IMR-90 (cell line): ENCODE results near the gene TIMM29. TPM values are rescaled to one million over a fixed set of nuclear protein-coding genes. Genes with fewer than 3 reads are reported as not detected.

ENCODE experiments used
- ATAC-seq: fragments of 200-7000 bp; cut with Tn5 transposase; 2 replicates; pipeline ENCODE4 v1.9.1; 2020; ENCODE audit warnings: low read depth, mild to moderate bottlenecking, moderate library complexity
- BruUV-seq: library from RNA; stranded (reverse); fragments of 400-500 nt; replicated peaks from 2 replicates; lab custom pipeline; 2021; lab: Mats Ljungman, UMichigan
- CTCF ChIA-PET: fragments of 300-600 bp; formaldehyde crosslinking; extraction: SDS; loops from one replicate; lab custom pipeline; 2021; ENCODE audit warnings: antibody characterized with exemption; lab: Yijun Ruan, JAX
- POLR2A ChIA-PET: fragments of 300-600 bp; sonication (Branson Sonifier 250); formaldehyde crosslinking; loops from one replicate; lab custom pipeline; 2022; ENCODE audit warnings: antibody characterized with exemption; ENCODE audit not compliant: unreplicated experiment; lab: Charles Lee
- DNase-seq: peaks from one replicate; pipeline ENCODE4 v3.0.0; 2013
- H2AFZ ChIP-seq: replicated peaks from 2 replicates; pipeline ENCODE3; 2013; ENCODE audit warnings: low read length, mild to moderate bottlenecking; ENCODE audit not compliant: poor library complexity
- H2AK5ac ChIP-seq: 2 replicates; pipeline ENCODE4 v1.6.1; 2013; ENCODE audit warnings: low read depth, low read length, inconsistent platforms
- H2AK9ac ChIP-seq: replicated peaks from 2 replicates; pipeline ENCODE3; 2013; ENCODE audit warnings: mild to moderate bottlenecking, low read depth, low read length, moderate library complexity; ENCODE audit not compliant: poor library complexity
- H2BK120ac ChIP-seq: 2 replicates; pipeline ENCODE4 v1.6.1; 2013; ENCODE audit warnings: low read depth, low read length, inconsistent platforms
- H2BK15ac ChIP-seq: 3 replicates; pipeline ENCODE4 v1.6.1; 2013; ENCODE audit warnings: low read depth, low read length, inconsistent platforms
- H2BK20ac ChIP-seq: 2 replicates; pipeline ENCODE4 v1.6.1; 2013; ENCODE audit warnings: low read depth, mild to moderate bottlenecking, inconsistent platforms, low read length, moderate library complexity
- H2BK5ac ChIP-seq: 2 replicates; pipeline ENCODE4 v1.6.1; 2013; ENCODE audit warnings: mild to moderate bottlenecking, low read depth, low read length, inconsistent platforms; ENCODE audit not compliant: poor library complexity, severe bottlenecking
- H3K14ac ChIP-seq: replicated peaks from 2 replicates; pipeline ENCODE4 v1.6.1; 2013; ENCODE audit warnings: low read depth, low read length, inconsistent platforms
- H3K18ac ChIP-seq: 2 replicates; pipeline ENCODE4 v1.6.1; 2013; ENCODE audit warnings: low read depth, low read length, control low read depth
- H3K23ac ChIP-seq: 2 replicates; pipeline ENCODE4 v1.6.1; 2013; ENCODE audit warnings: low read depth, low read length, inconsistent platforms
- H3K27ac ChIP-seq: 2 replicates; pipeline ENCODE4 v1.5.1; 2013; ENCODE audit warnings: mild to moderate bottlenecking, control low read depth, low read length; ENCODE audit not compliant: insufficient read depth
- H3K27me3 ChIP-seq: 2 replicates; pipeline ENCODE4 v1.6.1; 2013; ENCODE audit warnings: low read length; ENCODE audit not compliant: control insufficient read depth, insufficient read depth
- H3K36me3 ChIP-seq: 2 replicates; pipeline ENCODE4 v1.6.1; 2013; ENCODE audit warnings: low read length, mixed read lengths; ENCODE audit not compliant: control insufficient read depth, insufficient read depth
- H3K4ac ChIP-seq: 2 replicates; pipeline ENCODE4 v1.6.1; 2013; ENCODE audit warnings: low read depth, low read length, inconsistent platforms
- H3K4me1 ChIP-seq: 2 replicates; pipeline ENCODE4 v1.6.1; 2013; ENCODE audit warnings: low read length, mixed read lengths; ENCODE audit not compliant: control insufficient read depth, insufficient read depth
- H3K4me2 ChIP-seq: 2 replicates; pipeline ENCODE4 v1.6.1; 2013; ENCODE audit warnings: low read depth, mild to moderate bottlenecking, control low read depth, low read length, moderate library complexity
- H3K4me3 ChIP-seq: 2 replicates; pipeline ENCODE4 v1.5.1; 2013; ENCODE audit warnings: low read depth, mild to moderate bottlenecking, control low read depth, low read length, moderate library complexity; ENCODE audit not compliant: insufficient read depth
- H3K56ac ChIP-seq: 2 replicates; pipeline ENCODE4 v1.6.1; 2013; ENCODE audit warnings: low read length, inconsistent platforms; ENCODE audit not compliant: insufficient read depth; ENCODE audit errors: extremely low read depth
- H3K79me1 ChIP-seq, 2 experiments: 2 replicates each; pipeline ENCODE4 v1.6.1; 2013; ENCODE audit warnings: low read length in 2 of 2, inconsistent platforms in 1 of 2, low read depth in 1 of 2
- H3K9ac ChIP-seq: 2 replicates; pipeline ENCODE4 v1.6.1; 2013; ENCODE audit warnings: low read depth, low read length, control low read depth
- H3K9me1 ChIP-seq: 2 replicates; pipeline ENCODE4 v1.6.1; 2013; ENCODE audit warnings: low read length, inconsistent platforms; ENCODE audit not compliant: insufficient read depth
- H3K9me3 ChIP-seq: 2 replicates; pipeline ENCODE4 v1.6.1; 2013; ENCODE audit warnings: low read length; ENCODE audit not compliant: control insufficient read depth, insufficient read depth
- H4K20me1 ChIP-seq: 2 replicates; pipeline ENCODE4 v1.6.1; 2013; ENCODE audit warnings: low read length, inconsistent platforms; ENCODE audit not compliant: insufficient read depth
- H4K5ac ChIP-seq: 2 replicates; pipeline ENCODE4 v1.6.1; 2013; ENCODE audit warnings: mild to moderate bottlenecking, low read depth, low read length, control low read depth
- H4K8ac ChIP-seq, 2 experiments: 2 replicates each; pipeline ENCODE4 v1.6.1; 2013; ENCODE audit warnings: low read depth in 2 of 2, low read length in 2 of 2, control low read depth in 1 of 2, inconsistent platforms in 1 of 2
- H4K91ac ChIP-seq: 2 replicates; pipeline ENCODE4 v1.6.1; 2013; ENCODE audit warnings: low read depth, low read length, inconsistent platforms; ENCODE audit not compliant: insufficient read depth
- MAZ ChIP-seq: IDR thresholded peaks from 2 replicates; pipeline ENCODE4 v1.6.1; 2012; ENCODE audit warnings: low read depth, mild to moderate bottlenecking, low read length, improper control_type of control experiment, moderate library complexity, borderline replicate concordance
- POLR2A ChIP-seq: IDR thresholded peaks from 2 replicates; pipeline ENCODE4 v1.6.1; 2012; ENCODE audit warnings: mild to moderate bottlenecking, low read depth, low read length
- RCOR1 ChIP-seq: IDR thresholded peaks from 2 replicates; pipeline ENCODE4 v1.6.1; 2012; ENCODE audit warnings: mild to moderate bottlenecking, low read length, improper control_type of control experiment; ENCODE audit not compliant: insufficient replicate concordance
- WGBS, 2 experiments: methylation state at CpG; one replicate each; pipeline versions ENCODE4 v1.1.5 to v1.1.7; 2013; ENCODE audit warnings: missing lambda C conversion rate in 2 of 2; ENCODE audit not compliant: insufficient read length in 1 of 2; ENCODE audit errors: extremely low coverage in 2 of 2; 5-methylcytosine and 5-hydroxymethylcytosine counted together
- dilution Hi-C: fragments of 300-500 bp; cut with HindIII; formaldehyde crosslinking; loops from one replicate; pipeline ENCODE4 v1.14.3; 2018; ENCODE audit warnings: low sequenced_read_pairs; ENCODE audit not compliant: unreplicated experiment
- in situ Hi-C: fragments of 300-500 bp; cut with MboI; formaldehyde crosslinking; loops from 3 replicates; pipeline ENCODE4 v1.14.3; 2019; ENCODE audit warnings: low sequenced_read_pairs, inconsistent platforms, mixed read lengths
- intact Hi-C: fragments of 100-400 bp; cut with micrococcal nuclease; formaldehyde crosslinking; loops from 2 replicates; pipeline ENCODE4 v1.10.0; 2022
- polyA plus RNA-seq, 3 experiments: library from polyadenylated mRNA; depleted of rRNA; stranded (reverse); fragments of >200 nt; gene quantifications; 2 replicates each; pipeline ENCODE4 v1.2.3, GENCODE V29; 2012; ENCODE audit warnings: low replicate concordance in 1 of 3
- total RNA-seq: library from RNA; depleted of rRNA; stranded (reverse); fragments of >200 nt; gene quantifications from 2 replicates; pipeline ENCODE4 v1.2.3, GENCODE V29; 2012

Gene TIMM29
- total and polyA plus RNA-seq, 2 of the 4 experiments (the other 2 are of a cell fraction) = 9.3 to 13.4 TPM

DNA sequence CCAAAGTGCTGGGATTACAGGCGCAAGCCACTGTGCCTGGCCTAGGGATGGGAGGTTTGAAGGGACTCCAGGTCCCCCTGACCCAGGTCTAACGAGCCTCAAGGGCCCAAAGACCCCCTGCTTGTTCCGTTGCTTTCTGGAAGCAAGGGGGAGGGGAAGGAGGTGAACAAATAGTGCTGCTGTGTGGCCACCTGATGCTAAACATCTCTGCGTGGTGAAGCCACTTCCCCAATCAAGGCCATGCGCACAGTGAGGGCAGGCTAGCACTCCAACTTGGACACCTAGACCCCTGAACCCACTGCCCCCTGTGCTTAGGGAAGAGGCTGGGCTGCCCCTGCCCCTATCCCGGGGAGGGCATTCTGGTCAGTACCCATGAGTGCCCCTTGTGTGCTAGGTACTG lies 33.2 kb upstream of the TIMM29 start:
- ChIA-PET POLR2A (no interaction called here), CTCF (no interaction called here)
- no TSS peak for BruUV-seq

More for the DNA sequence above, 33.2 kb upstream of the TIMM29 start:
- H4K91ac ChIP-seq = no peak overlapping the region
- intact Hi-C loops = no loop called here
- H3K36me3 ChIP-seq = no peaks in the 10 kb centered on the region
- H3K9me1 ChIP-seq = peaks cover 31% of the 10 kb centered on the region
- H3K4ac ChIP-seq = no peak overlapping the region
- no peak overlapping the region for H2BK15ac ChIP-seq
- no peak overlapping the region for H3K56ac ChIP-seq
- no peaks in the 10 kb centered on the region for H3K9me3 ChIP-seq
- no peak overlapping the region for H3K9ac ChIP-seq
- H3K27me3 ChIP-seq = no peaks in the 10 kb centered on the region
- no peak overlapping the region for H2AK5ac ChIP-seq
- no peak overlapping the region for H2AFZ ChIP-seq
- no peak for TF ChIP-seq RCOR1
- TF ChIP-seq MAZ = no peak
- no peak for TF ChIP-seq POLR2A
- peaks cover 76% of the 10 kb centered on the region for H4K20me1 ChIP-seq
- H2BK5ac ChIP-seq = no peak overlapping the region
- no peak overlapping the region for H2AK9ac ChIP-seq
- H3K79me1 ChIP-seq = peaks cover 37 to 91% of the 10 kb centered on the region in 2 experiments
- no peak overlapping the region for H3K23ac ChIP-seq
- H3K18ac ChIP-seq = no peak overlapping the region
- 100% methylated on average over 1 of the region's 6 CpGs; no CpG with 5 or more reads in 1 of the 2 experiments for WGBS, 2 experiments
- no peak overlapping the region for H3K4me2 ChIP-seq
- DNase-seq = no peak
- dilution Hi-C loops = no loop called here
- H3K4me3 ChIP-seq = no peak overlapping the region
- H2BK20ac ChIP-seq = no peak overlapping the region
- peaks cover 16% of the 10 kb centered on the region for H3K4me1 ChIP-seq
- H2BK120ac ChIP-seq = no peak overlapping the region
- H4K8ac ChIP-seq = no peak overlapping the region
- in situ Hi-C loops = no loop called here
- no peak overlapping the region for H3K14ac ChIP-seq
- no peak overlapping the region for H4K5ac ChIP-seq
- no peak overlapping the region for H3K27ac ChIP-seq
- ATAC-seq = no peak
